Nephron (organoid): ENCODE data around the gene DPP10.

ENCODE experiments used
- H3K27ac Mint-ChIP-seq, 3 experiments: 2 replicates each; pipeline ENCODE4 v1.8.0; 2020; ENCODE audit warnings: mixed read lengths in 3 of 3, mild to moderate bottlenecking in 2 of 3, moderate library complexity in 1 of 3
- H3K27me3 Mint-ChIP-seq: 2 replicates; pipeline ENCODE4 v1.8.0; 2021; ENCODE audit warnings: low read depth, mild to moderate bottlenecking, moderate library complexity, mixed read lengths
- H3K36me3 Mint-ChIP-seq: 2 replicates; pipeline ENCODE4 v1.8.0; 2020; ENCODE audit warnings: low read depth, mixed read lengths
- H3K4me1 Mint-ChIP-seq: 2 replicates; pipeline ENCODE4 v1.8.0; 2020; ENCODE audit warnings: mixed read lengths
- H3K4me3 Mint-ChIP-seq, 3 experiments: 2 replicates each; pipeline ENCODE4 v1.8.0; 2020; ENCODE audit warnings: mild to moderate bottlenecking in 3 of 3, mixed read lengths in 3 of 3, moderate library complexity in 2 of 3
- H3K9me3 Mint-ChIP-seq: 2 replicates; pipeline ENCODE4 v1.8.0; 2020; ENCODE audit warnings: mixed read lengths
- TF ChIP-seq, protein P1 (sequence below), 3 experiments: fragments of 200-600 bp; sonication (generic); IDR thresholded peaks; one replicate each; pipeline ENCODE4 v1.5.0; 2021; ENCODE audit warnings: antibody characterized with exemption in 3 of 3; ENCODE audit not compliant: unreplicated experiment in 3 of 3

Gene DPP10

DNA sequence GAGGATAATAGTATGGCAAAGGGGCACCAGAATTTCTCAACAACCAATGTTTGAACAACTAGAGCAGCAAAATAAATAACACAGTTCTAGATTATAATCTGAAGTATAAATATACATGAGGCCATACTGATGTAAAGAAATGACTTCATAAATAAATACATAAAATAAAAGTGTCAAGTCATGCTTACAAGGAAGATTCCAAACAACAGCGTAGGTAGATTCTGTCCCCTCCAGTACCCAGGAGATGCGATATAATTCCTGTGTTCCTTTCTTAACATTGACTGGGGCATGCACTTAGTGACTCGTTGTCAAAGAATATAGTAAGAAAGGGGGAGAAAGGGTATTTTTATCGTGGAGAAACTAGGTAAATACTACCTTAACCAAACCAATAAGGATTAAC is 355.1 kb downstream of the DPP10 start:
- no peak overlapping the region for H3K27ac Mint-ChIP-seq
- H3K4me3 Mint-ChIP-seq, result no peak overlapping the region
- H3K27me3 Mint-ChIP-seq, result no peaks in the 10 kb centered on the region
- H3K9me3 Mint-ChIP-seq, result no peaks in the 10 kb centered on the region
- no peaks in the 10 kb centered on the region for H3K4me1 Mint-ChIP-seq
- TF ChIP-seq, protein P1, sequence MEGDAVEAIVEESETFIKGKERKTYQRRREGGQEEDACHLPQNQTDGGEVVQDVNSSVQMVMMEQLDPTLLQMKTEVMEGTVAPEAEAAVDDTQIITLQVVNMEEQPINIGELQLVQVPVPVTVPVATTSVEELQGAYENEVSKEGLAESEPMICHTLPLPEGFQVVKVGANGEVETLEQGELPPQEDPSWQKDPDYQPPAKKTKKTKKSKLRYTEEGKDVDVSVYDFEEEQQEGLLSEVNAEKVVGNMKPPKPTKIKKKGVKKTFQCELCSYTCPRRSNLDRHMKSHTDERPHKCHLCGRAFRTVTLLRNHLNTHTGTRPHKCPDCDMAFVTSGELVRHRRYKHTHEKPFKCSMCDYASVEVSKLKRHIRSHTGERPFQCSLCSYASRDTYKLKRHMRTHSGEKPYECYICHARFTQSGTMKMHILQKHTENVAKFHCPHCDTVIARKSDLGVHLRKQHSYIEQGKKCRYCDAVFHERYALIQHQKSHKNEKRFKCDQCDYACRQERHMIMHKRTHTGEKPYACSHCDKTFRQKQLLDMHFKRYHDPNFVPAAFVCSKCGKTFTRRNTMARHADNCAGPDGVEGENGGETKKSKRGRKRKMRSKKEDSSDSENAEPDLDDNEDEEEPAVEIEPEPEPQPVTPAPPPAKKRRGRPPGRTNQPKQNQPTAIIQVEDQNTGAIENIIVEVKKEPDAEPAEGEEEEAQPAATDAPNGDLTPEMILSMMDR (IDR thresholded peaks at IDR 0.05; ENCODE audit: unreplicated experiment in 3 of 3), result no peak
- H3K36me3 Mint-ChIP-seq, result no peaks in the 10 kb centered on the region

DNA sequence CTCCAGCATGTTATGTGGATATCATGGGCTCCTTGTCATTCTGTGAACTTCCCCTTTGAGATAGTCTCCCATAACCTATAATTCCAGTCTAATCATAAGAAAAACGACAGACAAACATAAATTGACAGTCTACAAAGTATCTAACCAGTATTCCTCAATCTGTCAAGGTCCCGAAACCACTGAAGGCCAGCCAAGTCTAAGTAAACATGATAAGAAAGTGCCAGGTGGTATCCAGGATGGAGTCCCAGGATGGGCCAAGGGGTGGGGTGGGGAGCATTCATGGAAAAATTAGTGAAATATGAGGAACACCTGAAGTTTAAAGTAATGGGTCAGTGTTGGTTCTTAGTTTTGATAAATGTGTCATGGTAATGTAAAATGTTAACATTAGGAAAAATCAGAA is 355.5 kb downstream of the DPP10 start:
- Mint-ChIP-seq H3K4me3 (no peak overlapping the region), H3K36me3 (no peaks in the 10 kb centered on the region), H3K27ac (no peak overlapping the region), H3K27me3 (no peaks in the 10 kb centered on the region), H3K9me3 (no peaks in the 10 kb centered on the region), H3K4me1 (no peaks in the 10 kb centered on the region)
- TF ChIP-seq, protein P1 (IDR thresholded peaks at IDR 0.05; ENCODE audit: unreplicated experiment in 3 of 3), result no peak

DNA sequence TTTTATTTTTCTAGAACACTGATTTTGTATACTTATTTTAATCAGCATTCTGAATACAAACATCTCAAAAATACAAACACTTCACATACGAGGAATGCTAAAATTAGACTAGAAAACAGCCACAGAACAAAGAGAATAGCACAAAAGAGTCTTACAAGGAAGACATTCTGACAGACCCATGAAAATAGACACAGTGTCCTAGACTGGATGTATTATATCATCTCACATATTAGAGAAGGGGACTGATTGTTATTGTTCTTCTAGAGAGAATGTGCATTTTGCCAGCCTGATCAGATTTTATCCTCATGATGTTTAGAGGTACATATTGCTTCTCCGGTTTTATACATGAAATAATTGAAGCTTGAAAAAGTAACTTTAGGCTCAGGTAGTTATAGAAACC is 357.9 kb downstream of the DPP10 start:
- Mint-ChIP-seq H3K27me3 (no peaks in the 10 kb centered on the region), H3K36me3 (no peaks in the 10 kb centered on the region), H3K4me3 (no peak overlapping the region), H3K27ac (no peak overlapping the region), H3K4me1 (no peaks in the 10 kb centered on the region), H3K9me3 (no peaks in the 10 kb centered on the region)
- TF ChIP-seq, protein P1 (IDR thresholded peaks at IDR 0.05; ENCODE audit: unreplicated experiment in 3 of 3), result no peak

DNA sequence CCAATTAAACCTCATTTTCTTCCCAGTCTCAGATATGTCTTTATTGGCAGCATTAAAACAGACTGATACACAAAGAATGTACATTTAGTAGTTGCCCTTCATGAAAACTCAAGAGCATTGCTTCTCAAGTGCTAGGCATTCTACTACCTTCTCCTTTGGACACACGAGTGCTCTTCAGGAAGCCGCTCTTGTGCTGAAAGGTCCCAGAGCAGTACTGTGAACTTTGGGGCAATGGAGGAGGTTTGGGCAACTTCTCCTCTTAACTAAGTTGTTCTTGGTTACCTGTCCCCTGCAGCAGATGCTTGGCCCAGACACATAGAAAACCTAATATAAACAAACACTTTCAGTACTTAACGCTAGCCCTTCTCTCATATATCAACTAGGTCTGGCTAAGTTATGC is 362.8 kb downstream of the DPP10 start:
- no peak overlapping the region for H3K27ac Mint-ChIP-seq
- TF ChIP-seq, protein P1 (IDR thresholded peaks at IDR 0.05; ENCODE audit: unreplicated experiment in 3 of 3), result no peak
- H3K27me3 Mint-ChIP-seq, result no peaks in the 10 kb centered on the region
- H3K4me3 Mint-ChIP-seq, result no peak overlapping the region
- no peaks in the 10 kb centered on the region for H3K36me3 Mint-ChIP-seq
- no peaks in the 10 kb centered on the region for H3K9me3 Mint-ChIP-seq
- H3K4me1 Mint-ChIP-seq, result no peaks in the 10 kb centered on the region

DNA sequence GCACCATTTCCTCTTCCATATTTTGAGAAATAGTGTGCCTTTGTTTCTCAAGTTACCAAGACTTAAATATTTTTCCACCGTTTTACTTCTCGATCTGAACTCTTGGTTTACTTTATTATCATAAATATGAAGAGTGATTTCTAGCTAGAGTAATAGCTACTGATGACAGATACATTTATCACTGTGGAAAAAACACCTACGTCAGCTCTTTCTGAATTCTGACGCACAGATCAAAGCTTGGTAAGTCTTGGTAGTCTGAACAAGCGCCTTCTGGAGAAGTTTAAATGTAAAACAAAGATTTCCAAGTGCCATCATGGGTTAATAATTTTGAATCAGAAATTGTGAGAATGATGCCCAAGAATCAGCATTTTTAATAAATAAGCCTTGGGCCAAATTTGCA is 367.7 kb downstream of the DPP10 start:
- H3K36me3 Mint-ChIP-seq, result no peaks in the 10 kb centered on the region
- H3K4me3 Mint-ChIP-seq, result no peak overlapping the region
- H3K9me3 Mint-ChIP-seq, result no peaks in the 10 kb centered on the region
- TF ChIP-seq, protein P1 (IDR thresholded peaks at IDR 0.05; ENCODE audit: unreplicated experiment in 3 of 3), result no peak
- H3K4me1 Mint-ChIP-seq, result no peaks in the 10 kb centered on the region
- H3K27me3 Mint-ChIP-seq, result no peaks in the 10 kb centered on the region
- H3K27ac Mint-ChIP-seq, result no peak overlapping the region

DNA sequence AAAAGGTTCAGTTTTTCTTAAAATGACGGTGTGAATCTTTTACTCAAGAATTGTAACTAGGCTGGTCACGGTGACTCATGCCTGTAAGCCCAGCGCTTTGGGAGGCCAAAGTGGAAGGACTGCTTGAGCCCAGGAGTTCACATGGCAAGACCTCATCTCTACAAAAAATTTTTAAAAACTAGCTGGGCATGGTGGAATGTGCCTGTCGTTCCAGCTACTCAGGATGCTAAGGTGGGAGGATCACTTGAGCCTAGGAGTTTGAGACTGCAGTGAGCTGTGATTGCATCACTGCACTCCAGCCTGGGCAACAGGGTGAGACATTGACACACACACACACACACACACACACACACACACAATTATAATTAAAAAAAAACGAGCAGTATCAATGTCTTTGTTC is 369.8 kb downstream of the DPP10 start:
- Mint-ChIP-seq H3K27ac (no peak overlapping the region), H3K36me3 (no peaks in the 10 kb centered on the region), H3K27me3 (no peaks in the 10 kb centered on the region), H3K4me1 (no peaks in the 10 kb centered on the region), H3K9me3 (no peaks in the 10 kb centered on the region), H3K4me3 (no peak overlapping the region)
- TF ChIP-seq, protein P1 (IDR thresholded peaks at IDR 0.05; ENCODE audit: unreplicated experiment in 3 of 3), result no peak
